ENCODE measurements around the gene KCTD3.
A peak's percentile ranks its signal among the peaks of the same experiment; 100 is the strongest.

Gene KCTD3

DNA sequence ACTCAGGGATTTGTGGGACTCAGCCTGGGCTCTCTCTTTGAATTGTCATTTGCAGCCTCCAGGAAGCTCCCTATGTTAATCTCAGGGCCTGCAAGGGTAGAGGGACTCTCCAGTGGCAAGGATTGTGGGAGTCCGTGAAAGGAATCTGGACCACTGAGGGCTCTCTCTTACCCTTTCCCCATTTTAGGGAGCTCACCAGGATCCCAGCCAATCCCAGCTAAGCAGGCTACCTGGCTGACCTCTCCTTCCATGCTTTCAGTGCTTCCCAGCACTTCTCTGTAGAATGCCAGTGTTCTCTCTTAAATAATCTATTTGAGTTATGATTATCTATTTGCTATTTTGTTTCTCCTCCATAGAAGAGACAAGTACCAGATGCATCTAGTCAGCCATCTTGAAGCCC is 9.6 kb upstream of the KCTD3 start:
- no peak for DNase-seq

DNA sequence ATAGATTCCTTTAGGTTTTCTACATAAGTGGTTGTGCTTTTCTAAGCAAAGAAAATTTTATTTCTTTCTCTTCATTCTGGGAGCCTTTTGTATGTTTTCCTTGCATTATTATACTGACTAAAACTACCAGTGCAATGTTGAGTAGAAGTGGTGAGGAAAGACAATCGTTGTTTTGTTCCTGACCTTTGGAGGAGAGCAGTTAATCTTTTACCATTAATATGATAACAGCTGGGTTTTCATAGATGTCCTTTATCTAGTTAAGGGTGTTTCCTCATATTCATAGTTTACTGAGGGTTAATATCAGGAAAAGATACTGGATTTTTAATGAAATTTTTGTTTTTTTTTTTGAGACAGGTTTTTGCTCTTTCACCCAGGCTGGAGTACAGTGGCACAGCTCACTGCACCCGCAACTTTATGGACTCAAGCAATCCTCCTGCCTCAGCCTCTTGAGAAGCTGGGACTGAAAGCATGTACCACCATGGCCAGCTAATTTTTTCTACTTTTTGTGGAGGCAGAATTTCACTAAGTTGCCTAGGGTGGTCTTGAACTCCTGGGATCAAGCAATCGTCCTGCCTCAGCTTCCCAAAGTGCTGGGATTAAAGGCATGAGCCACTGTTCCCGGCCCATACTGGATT is 9.0 kb upstream of the KCTD3 start:
- no peak for DNase-seq

DNA sequence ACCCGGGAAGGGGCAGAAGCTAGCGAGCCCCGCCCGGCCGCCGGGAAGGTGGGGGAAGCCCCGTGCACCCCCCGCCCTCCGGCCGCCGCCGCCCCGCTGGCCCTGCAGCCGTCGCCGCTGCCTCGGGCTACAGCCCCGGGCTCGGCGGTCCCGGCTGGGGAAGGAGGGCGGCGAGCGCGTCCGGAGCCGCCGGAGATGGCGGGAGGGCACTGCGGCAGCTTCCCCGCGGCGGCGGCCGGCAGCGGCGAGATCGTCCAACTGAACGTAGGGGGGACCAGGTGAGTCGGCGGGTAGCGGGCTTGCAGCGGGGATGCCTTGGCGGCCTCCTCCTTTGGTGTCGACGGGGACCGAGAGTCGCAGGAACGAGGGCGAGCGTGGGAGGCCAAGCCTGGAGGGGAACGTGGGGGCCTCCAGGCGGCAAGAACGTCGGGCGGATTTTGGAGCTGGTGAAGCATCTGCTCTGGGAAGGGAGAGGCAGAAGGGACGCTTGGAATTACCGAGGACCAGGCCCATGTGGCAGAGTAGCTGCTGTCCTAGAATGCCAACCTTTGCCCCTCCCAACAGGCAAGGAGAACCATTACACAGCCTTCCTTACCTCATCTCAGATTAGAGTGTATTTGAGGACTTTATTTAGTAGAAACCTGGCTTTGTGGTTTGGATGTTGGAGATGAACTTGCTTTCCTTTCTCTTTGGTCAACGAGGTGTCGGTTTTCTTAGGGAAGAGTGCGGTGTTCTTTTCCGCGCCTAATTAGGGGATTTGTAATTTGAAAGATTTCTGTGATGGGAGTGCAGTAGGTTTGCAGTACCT is 591 bp downstream of the KCTD3 start:
- DNase-seq = peak; percentile 4

DNA sequence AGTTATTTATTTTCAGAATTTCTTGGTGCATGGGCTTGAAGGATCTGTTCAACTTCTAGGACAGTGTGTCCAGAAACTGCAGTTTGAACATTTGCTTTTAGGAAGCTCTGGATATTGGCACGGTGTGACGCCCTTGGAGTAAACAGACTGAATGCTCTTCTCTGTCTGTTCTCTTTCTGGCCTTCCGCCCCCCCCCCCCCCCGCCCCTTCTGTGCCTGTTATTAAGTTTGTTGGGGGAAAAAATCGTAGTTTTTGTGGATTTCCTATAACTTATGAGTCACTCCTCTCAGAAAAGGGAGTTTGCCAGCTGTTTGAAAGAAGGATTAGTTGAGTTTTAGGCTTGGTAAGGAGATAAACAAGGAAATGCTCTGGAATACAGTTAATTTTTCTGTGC is 1.2 kb downstream of the KCTD3 start:
- DNase-seq = no peak

DNA sequence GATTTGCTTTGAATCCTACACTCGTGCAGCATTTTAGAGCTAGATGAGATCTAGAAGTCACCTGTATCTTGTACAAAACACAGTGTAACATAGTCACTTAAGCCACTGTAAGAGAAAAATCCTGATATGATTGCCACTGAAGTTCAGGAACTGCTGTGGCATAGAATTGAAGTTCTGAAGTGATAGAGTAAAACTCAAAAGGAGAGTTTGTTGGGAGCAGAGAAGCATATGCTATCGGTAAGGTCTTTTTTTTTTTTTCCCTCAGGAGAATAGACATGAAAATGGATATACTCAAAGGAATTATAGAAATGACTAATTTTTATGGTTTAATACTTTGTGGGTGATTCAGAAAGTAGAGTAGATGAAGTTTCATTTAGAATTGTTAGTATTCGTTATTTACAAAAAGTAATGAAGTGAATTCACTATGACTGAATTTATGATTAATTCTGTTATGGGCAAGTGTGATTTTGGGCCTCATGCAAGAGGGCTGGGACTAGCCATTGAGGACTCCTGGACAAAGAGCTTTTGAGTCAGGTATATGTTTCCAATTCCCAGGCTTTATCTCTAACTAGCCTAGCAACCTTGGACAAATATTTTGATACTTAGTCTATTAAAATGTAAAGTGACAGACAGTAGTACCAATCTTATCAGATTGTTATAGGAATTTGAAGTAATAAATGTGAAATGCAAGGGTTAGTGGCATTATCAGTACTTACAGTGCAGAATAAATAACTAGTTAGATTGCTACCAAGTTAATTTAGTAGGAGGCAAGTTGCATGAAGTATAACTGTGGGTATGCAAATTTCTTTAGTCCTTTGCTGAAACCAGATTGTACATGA is 3.1 kb downstream of the KCTD3 start:
- no peak for DNase-seq

DNA sequence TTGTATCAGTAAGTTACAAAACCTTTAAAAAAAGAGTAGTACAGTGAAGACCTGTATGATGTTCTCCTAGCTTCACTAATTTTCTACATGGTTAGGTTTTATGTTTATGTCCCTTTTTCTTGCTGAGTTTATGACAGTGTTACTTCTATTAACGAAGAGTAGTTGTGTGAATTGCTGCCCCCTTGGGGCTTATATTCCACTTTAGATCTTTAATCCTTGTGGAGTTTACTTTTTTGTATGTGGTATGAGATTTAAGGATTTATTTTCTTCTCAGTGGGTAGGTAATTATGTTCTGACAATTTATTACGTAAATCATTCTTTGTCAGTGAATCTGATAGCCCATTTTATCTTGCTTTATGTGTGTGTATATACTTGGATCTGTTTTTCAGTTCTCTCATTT is 14.8 kb downstream of the KCTD3 start:
- DNase-seq = no peak

DNA sequence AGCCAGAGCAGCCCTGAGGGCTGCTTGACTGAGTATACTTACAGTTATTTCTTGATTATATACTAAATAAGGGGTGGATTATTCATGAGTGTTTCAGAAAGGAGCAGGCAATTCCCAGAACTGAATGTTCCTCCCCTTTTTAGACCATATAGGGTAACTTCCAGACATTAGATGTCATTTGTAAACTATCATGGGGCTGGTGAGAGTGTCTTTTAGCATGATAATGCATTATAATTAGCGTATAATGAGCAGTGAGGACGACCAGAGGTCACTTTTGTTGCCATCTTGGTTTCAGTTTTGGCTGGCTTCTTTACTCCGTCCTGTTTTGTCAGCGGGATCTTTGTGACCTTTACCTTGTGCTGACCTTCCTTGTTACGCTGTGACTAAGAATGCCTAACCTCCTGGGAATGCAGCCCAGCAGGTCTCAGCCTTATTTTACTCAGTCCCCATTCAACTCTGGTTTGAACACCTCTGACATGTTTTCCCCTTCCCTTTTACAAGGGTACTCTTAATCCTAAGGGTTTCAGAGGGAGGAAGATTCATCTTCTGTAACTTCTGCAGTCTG is 16.2 kb downstream of the KCTD3 start:
- DNase-seq = no peak

DNA sequence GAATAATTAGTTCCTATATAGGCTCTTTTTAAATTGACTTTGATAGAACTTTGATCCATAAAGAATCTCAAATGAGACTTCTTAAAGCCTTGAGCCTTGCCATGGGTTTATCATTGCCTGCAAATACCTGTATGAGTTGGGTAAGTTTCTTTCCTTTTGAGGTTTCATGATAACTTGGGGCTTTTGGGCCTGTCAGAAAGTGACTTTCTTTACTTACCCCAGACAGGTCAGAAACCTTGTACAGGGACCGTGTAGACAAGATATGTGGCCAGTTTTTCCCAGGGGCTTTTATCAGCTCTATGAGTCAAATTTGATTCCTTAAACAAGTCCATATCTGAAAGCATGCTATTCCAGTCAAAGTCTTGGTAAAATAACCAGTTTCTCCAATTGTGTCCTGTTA is 17.3 kb downstream of the KCTD3 start:
- no peak for DNase-seq

DNA sequence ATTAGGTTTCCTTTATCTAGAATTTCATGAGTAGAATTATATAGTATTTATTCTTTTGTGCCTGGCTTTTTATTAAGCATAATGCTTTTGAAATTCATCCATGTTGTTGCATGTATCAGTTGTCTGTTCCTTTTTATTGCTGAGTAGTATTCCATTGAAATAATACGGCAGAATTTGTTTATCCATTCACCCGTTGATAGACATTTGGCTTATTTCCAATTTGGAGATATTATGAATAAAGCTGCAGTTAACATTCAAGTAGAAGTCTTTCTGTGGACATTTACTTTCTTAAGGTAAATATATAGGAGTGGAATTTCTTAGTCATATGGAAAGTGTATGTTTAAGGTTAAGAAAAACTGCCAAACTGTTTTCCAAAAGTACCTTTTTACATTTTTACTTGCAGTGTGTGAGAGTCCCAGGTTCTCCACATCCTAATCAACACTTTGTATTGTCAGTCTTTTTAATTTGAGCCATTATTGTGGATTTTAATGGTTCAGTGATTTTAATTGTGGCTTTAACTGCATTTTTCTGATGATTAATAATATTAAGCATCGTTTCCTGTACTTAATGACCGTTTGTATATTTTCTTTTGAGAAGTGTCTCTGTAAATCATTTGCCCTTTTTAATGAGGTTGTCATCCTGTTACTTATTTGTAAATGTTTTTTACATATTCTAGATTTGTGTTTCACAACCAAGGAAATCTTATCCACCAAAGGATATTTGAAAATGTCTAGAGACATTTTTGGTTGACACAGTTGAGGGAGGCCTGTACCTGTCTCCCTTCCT is 22.7 kb downstream of the KCTD3 start:
- DNase-seq = no peak

DNA sequence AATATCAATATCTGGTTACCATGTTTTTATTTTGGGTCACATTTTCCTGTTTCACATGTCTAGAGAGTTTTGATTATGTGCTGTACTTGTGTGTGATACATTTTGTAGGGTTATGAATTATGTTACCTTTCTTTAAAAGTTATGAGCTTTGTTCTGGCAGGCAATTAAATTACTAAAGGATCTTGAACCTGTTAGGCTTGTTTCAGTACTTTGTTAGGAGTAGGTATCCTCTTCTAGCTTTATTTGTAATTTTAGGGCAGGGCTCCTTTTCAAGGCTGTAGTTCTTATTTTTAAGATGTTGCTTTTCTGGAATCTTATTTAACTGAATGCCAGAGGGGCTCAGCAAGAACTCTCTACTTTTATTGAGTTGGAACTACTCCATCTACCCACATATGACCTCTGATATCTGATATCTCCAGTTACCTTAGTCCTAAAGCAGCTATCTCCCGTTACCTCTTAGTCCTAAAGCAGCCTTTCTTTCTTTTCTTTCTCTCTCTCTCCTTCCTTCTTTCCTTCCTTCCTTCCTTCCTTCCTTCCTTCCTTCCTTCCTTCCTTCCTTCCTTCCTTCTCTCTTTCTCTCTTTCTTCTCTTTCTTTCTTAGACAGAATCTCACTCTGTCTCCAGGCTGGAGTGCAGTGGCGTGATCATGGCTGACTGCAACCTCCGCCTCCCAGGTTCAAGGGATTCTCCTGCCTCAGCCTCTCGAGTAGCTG is 23.8 kb downstream of the KCTD3 start:
- no peak for DNase-seq

DNA sequence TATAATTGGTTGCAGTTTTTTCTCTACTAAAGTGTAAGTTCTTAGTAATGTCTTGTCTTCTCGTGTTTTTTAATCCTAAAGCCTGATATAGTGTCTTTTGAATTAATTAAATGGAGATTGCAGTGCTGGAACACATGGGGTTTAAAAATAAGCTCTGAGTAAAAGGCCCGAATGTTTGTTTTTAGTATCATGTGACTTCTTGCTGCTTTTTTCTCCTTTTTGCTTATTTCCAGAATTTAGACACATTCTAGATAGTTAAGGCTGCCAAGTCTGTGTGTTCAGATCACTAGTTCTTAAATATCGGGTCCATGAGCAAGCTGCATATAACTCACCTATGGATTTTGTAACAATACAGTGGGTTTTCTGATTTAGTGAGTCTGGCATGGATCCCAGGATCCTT is 27.5 kb downstream of the KCTD3 start:
- DNase-seq = no peak

DNA sequence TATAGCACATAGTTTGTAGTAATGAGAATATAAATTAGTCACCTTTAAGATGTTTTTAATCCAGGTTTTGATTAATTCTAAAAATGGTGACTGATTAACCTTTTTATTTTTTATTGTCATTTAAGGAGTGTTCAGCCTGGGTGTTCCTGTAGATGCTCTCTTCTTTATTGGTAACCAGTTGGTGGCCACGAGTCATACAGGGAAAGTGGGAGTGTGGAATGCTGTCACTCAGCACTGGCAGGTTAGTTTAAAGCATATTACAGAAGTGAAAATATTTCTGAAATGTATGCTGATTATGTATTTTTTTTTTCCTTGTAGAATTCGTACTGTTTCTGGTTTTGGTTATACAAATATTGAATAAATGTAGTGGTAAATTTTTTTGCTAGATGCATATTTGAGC is 28.1 kb downstream of the KCTD3 start:
- no peak for DNase-seq

DNA sequence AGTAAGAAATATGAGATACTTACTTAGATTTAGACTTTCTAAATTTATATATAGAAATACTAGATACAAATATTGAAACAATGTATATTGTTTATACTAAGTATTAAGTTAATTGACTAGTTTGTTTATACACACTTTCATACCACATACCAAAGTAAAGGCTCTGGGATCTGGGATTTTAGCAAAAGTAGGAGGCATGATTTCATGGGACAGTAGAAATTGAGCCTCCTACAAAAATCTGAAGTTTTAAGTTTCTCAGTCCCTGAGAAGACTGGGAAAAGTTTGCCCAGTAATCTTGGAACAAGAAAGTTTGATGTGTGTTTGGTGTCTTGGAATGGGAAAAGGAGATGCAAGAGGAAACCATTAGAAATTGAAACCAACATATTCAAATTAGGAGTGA is 30.9 kb downstream of the KCTD3 start:
- no peak for DNase-seq

DNA sequence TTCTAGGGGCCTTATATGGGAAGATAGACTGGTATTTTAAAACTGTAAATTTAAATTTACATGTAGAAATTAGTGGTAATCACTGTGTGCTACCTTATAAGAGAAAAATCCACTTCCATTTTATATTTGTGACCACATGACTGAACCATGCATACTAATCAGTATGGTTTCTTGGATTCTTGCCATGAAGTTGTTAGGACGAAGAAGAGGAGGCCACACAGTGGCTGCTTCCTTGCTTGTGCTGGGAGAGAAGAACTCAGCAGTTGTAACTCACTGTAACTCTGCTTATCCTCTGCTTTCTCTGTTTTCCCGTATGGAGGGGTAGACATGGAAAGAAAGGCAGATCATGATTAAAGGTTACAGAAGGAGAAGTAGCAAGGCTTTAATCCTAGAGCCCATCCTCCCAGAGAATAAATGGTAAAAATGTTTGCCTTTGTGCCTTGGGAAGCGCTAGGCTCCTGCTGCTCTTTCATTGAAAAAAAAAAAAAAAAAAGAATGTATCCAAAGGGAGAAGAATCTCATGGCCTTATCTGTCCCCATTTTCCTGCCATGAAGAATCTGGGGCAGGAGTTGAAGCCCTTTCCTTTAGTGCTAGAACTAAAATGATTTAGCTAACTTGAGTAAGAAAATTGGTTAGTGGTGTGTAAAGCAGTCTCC is 32.4 kb downstream of the KCTD3 start:
- no peak for DNase-seq

DNA sequence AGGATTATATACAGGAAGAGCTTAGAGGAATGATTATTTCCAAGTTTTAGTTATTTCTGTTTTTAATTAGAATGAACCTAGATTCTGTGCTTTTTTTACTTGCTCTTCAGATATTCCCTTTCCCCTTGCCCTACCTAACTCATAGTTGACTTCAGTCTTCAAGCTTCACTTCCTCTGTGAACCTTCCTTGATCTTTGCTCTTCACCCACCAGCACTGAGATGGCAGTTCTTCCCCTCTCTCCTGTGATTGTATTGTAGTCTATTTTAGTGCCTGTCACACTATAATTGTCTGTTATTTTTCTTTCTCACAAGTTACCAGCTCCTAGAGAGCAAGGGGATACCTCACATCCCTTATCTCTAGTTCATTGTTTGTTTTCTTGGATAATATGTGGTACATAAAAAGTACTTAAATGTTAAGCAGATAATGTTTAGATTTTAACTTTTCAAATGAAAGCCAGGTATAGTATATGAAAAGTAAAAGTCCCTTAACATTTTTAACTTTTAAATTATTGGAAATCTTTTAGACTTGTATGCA is 33.2 kb downstream of the KCTD3 start:
- DNase-seq = no peak

DNA sequence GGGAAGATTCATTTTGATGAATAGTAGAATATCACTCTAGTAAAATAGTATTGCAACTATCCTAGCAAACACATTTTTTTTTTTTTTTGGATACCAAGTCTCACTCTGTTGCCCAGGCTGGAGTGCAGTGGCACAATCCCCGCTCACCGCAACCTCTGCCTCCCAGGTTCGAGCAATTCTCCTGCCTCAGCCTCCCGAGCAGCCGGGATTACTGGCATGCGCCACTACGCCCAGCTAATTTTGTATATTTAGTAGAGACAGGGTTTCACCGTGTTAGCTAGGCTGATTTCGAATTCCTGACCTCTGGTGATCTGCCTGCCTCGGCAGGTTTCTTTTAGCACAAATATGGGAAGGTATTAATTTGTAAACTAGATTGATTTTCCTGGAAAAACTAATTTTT is 33.8 kb downstream of the KCTD3 start:
- DNase-seq = no peak

DNA sequence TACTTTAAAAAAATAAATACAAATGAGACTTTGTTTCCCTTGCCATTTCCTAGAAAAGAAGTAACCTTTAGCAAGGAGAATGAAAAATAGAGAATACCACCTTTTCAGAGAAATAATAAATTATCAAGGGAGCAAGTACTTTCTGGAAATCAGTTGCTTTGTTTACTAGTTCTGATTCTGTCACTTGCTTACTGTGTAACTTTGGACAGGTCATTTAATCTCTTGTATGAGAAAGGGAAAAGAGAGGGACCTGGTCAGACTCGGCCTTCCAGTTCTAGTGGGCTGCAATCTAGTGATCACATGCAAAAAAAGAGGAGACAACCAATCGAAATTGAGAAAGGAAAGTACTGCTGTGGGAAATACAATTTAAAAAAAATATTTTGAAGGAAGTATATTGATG is 34.2 kb downstream of the KCTD3 start:
- DNase-seq = no peak

DNA sequence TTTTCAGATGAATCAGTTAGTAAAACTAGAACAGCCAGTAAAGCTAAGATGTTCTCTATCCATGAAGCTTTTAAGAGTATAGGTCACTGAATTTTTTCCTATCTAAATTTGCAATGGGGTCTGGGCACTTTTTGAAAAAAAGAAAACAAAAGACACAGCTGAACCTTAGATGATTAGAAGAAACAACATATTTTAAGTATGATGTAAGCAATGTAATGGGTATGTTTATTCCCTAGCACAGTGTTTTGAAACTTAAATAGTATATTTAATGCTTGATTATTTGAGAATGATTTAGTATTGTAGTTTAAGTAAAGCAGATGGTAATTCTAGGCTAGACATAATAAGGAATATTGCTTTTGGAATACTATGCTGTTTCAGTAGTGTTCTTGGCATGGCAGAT is 36.2 kb downstream of the KCTD3 start:
- DNase-seq = no peak

DNA sequence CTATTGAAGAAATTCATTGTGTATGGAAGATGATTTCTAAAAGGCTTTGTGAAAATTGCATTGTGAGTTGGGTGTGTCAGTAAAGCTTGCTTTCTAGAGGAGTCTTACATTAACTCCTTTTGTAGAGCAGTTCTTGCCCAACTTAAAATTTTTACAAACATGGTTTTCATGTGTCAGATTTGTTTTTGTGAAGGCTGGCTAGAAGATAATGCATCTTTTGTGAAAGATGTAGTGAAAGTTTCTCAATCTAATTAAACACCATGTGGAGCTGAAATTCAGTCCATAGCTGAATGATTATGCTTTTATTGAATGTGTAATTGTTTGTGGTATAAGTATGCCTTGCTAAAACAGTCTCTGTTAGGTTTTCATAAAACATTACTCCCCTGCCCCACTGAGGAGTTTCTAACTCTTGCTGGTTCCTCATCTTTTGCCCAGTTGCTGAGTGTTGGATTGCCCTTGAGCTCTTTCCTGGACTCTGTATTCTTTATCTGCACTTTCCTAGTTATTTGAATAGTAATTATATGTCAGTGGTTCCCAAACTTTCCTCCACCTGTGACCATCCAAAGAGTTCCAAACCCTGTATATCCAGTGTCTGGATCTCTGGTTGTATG is 38.0 kb downstream of the KCTD3 start:
- DNase-seq = no peak

DNA sequence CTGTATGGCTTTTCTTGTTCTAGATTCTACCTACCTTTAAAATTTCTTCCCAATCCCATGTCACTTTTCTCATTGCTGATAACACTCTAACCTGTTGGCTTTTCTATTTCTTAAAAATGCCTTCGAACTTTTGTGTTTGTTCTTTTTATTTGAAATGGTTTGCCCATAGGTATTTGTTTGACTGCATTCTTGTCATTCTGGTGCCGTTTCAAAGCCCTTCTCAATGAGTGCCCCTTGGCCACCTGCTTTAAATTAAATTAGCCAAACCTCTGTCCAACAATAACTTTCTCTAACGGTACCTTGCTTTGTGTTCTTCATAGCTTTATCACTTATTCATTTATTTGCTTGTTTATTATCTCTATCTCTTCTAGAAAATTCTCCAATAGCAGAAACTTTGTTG is 38.9 kb downstream of the KCTD3 start:
- DNase-seq = no peak
